ENCODE data around the gene HIVEP2.
A peak's percentile ranks its signal among the peaks of the same experiment; 100 is the strongest.

HIVEP2 gene

DNA sequence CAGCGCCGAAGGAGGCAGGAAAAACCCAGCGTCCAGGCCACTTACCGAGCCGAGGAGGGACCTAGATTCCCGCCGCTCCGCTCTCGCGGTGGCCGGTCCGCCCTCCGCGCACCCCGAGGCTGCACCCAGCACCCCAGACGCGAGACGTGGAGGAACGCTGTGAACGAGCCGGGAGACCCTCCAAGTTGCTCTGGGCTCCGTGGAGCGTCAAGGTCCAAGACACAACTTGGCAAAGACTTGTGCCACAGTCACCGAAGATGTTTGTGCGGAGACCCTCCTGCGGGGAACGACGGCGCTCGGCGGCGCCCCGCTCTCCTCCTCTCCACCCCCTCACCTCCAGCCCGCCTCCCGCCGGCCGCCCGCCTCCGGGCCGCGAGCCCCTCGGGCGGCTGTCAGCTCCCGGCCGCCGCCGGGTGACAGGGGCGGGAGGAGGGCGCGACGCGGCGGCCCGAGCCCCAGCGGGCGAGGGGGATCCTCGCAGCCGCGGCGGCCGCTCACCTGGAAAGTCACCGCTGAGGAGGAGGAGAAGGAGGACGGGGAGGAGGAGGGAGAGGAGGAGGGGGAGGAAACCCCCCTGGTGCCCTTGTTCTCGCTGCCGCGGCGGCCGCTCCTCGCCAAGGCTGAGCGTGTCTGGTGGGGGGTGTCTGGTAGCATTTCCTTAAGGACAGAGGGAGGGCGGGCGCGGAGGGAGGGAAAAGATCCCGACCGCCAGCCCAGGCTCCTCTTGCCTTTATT, 637 bp upstream of the HIVEP2 start:
- no peak for DNase-seq

DNA sequence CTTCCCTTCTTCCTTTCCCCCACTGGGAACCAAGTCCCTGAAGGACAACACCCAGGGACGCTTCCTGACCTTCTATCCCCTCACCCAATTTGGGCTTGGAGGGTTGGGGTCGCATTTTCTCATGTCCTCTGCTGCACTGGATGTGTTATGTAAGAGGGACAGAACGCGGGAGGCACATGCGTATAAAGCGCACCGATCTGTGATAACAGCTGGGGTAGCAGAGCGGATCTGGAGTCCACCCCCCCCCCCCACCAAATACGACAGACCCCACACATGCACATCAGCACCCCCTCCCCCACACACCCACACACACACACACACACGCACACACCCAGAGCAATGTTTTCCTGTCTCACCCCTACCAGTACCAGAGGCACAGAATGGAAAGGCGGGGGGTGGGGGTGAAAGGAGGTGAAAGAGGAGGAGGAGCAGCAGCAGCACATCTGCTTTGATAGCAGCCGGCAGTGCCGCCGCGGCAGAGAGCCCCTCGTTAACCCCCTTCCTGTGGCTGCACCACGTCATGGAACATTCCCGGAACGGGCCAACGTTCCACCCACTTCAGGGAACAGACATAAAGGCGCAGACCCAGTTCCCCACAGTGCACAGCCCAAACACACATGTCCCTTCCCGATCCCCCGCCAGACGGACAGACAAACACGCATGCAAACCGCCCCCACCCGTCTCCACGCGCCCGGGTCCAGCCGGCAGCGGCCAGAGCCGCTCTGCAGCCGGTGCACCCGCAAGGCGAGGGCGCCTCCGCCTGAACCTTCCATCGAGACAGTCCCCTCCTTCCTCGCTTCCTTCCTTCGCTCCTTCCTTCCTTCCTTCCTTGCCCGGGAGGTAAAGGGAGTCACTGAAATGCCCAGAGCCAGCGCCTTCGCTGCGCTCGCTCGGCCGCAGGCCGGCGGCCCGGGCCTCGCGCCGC, 590 bp downstream of the HIVEP2 start:
- peak; percentile 91 for DNase-seq

DNA sequence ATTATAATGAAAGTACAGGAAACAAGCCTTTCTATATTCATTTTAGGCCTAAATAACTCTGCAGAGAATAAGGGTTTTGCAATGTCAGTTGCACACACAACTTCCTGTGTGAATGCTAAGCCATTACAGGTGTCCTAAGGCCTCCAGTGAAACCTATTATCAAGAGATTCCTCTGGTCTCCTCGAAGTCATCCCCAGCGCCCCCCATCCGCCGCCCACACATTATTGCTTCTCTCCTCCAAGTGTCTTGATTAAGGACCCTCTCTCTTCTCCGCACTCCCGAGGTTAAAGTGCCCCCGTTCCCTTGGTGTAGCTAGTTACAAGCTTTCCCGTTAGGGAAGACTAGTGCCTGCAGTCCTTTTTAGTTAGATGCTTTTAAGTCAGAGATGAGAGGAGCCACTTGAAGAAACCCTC, 1.3 kb downstream of the HIVEP2 start:
- peak; percentile 9 for DNase-seq

DNA sequence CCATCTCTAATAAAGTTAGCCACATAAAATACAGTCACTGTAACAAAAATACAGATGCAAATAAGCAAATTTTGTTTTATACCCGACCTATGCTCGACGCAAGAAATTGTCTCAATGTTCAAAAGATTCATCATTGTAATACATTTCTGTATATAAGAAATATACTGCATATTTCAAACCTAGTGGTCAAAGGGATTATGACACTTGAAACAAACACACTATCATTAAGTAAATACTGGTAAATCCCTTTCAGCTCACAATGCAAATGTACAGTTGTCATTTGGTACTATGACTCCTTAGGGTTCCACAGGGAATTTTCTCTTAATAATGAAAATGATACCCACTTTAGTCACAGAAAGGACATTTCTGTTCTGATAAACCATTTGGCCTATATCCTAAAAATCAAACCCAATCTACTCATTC, 2.2 kb downstream of the HIVEP2 start:
- peak; percentile 32 for DNase-seq

DNA sequence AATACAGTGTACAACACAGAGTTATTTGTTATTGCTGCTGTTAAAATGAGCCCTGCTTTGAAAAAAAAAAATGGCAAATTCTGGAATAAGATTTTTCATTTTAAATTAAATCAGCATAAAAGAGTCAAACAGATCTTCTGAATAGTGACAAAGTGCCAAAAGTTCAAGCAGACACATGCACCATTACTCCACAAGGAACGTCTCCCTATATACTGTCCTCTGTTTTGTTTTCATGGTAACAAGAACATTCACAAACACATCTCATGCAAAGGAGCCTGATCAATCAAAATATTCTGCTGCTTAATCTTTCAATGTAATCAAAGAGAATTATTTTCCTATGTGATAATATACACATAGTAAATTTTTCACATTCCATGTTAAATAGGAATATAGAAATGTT, 2.7 kb downstream of the HIVEP2 start:
- DNase-seq, result no peak

DNA sequence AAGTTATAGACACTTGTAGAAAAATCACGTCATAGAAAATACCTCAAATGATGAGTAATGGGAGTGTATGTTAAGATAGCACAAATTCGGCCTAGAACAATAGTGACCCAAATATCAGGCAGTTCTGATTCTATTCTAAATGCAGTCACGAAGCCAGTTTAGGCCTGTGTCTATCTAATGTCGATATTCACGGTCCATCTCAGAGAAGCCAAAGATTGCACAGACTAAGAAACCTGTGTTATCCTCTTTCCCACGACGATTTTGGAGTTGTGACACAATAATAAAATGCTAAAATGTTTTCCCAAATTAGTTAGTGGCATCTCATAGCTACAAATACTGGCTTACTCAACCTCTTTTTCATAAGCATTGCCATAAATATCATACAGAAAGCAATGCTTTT, 4.0 kb downstream of the HIVEP2 start:
- no peak for DNase-seq

DNA sequence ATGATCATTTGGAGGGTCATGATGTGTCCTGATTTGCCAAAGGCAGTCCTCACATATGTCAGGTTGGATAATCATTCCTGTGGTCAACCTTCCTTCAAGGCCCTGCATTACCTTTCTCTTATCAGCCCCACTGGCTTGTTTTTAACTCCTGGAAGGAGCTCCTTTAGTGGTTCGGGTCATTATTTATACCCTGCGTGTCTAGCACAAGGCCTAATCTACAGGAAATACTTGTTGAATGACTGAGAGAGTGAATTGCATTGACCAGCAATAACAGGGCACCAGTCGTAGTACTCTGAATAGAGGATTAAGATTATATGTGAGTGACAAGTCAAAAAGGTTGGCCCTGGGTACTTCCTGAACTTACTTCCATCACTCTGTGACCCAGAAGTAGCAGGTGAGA, 4.5 kb downstream of the HIVEP2 start:
- DNase-seq, result peak; percentile 26

DNA sequence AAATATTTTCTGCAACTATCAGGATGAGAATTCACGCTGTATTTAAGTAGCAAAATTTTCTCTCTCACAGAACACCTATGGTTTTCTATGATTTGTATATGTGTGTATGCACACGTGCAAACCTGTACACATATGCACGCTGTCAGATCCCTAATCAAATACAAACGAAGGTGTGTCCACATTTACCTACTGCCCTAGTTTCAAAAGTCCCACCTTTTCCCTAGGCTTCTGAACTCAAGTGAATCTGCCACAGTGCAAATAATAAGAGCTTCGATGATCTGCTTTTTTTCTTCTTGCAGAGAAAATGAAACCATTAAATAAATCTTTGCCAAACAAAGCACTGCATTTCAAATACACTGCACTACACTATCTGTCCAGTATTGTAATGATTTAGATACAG, 6.5 kb downstream of the HIVEP2 start:
- no peak for DNase-seq

DNA sequence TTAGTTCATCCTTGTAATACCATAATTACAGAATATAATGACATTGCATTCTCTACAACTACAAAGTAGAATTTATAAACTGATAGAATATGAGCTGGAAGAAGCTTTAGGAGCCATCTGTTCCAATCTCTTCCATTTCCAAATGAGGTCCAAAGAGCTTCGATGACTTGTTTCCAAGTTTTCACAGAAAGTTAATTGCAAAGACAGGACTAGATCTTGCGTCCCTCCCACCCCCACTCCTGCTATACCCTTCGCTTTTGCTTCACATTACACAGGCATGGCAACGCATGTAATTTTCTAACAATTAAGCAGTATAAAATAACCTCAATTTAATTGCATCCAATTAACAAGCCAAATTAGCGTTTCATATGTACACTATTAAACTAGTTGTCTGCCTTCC, 7.0 kb downstream of the HIVEP2 start:
- DNase-seq, result no peak

DNA sequence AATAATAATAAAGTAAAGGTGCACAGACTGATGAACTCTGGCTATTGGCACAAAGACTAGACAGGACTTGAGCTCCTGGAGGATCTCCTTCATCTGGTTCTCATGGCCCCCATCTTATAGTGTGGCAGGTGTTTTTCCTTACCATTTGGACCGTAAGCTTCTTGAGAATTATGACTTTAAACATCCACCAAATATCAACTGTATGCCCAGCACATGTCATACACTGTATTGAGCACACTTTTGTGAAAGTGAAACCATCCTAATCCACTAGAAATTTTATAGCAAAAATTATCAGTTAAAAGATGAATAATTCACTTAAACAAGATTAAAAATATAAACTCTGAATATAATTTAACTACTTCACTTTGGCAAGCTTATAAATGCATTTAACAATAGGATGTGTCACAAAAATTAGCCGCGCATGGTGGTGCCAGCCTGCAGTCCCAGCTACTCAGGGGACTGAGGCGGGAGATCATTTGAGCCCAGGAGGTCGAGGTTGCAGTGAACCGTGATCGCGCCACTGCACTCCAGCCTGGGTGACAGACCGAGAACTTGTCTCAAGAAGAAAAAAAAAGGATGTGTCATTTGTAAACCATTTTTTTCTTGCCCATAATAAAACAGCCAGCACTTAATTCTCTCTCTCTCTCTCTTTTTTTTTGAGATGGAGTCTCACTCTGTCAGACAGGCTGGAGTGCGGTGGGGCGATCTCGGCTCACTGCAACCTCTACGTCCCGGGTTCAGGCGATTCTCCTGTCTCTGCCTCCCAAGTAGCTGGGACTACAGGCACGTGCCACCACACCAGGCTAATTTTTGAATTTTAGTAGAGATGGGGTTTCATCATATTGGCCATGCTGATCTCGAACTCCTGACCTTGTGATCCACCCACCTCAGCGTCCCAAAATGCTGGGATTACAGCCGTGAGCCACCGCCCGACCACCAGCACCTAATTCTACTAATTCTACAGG, 9.1 kb downstream of the HIVEP2 start:
- DNase-seq, result no peak

DNA sequence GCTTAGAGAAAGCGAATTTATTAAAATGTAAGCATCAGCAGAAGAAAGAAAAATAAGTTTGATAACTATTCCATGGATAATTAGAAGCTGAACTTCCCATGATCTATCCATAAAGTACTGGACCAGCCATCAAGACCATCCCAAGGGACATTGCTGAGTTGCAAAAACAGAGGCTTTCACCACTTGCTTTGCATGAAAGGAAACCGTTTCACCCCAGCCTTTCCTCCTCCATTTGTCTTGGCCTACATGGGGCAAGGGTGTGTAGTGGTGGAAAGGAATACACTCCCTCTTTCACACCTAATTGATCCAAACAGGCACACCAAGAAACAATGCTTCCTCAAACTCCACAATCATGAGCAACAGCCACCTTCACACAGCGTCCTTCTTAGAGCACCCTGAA, 10.4 kb downstream of the HIVEP2 start:
- no peak for DNase-seq

DNA sequence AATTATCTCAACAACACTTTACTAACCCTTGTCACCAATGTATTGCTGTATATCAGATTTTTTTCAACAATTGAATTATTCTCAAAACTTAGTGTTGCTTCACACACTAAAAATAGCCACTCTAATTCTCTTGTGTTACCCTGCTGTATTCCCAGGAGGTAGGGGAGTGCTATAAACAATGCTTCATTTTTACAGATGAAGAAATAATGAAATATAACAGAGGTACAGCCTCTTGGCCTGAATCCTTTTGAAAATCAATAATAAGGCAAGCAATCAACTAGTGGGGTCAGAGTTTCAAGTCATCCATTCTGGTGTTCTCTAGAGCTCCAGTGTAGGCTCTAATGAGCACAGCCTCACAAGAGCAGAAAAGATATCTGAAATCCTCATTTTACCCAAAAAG, 10.9 kb downstream of the HIVEP2 start:
- DNase-seq, result no peak

DNA sequence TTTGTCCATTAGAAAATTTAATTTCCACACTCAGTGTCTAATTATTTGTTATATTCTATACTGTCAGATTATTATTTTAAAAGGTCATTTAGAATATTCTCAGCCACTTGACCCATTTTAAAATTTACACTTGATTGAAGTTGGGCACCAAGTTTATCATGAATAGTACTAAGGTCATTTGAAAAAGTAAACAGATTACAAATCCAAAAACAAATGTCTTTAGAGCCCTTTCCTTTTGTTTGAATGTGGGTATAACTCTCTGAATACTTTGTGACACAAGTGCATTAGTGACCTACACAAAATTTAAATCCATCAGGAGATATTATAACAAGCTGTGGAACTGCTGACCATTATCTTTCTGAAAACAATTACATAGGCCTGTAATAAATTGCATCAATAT, 11.3 kb downstream of the HIVEP2 start:
- DNase-seq, result no peak

DNA sequence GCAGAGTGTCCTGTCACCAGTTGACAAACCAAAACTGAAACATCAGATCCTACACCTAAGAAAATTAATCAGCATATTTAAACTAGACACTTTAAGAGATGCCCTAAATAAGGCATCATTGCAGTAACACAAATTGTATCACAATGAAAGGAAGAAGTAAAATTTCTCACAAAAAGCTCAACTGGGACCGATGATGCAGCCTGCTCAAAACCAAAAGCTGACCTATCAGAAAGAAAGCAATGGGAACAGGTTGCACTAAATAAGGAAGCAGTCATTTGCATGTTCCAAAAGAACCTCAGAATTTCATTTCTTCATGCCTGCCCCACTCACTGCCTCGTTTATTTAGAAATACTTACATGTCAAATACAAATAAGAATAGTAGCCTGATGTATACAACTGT, 12.1 kb downstream of the HIVEP2 start:
- DNase-seq, result no peak

DNA sequence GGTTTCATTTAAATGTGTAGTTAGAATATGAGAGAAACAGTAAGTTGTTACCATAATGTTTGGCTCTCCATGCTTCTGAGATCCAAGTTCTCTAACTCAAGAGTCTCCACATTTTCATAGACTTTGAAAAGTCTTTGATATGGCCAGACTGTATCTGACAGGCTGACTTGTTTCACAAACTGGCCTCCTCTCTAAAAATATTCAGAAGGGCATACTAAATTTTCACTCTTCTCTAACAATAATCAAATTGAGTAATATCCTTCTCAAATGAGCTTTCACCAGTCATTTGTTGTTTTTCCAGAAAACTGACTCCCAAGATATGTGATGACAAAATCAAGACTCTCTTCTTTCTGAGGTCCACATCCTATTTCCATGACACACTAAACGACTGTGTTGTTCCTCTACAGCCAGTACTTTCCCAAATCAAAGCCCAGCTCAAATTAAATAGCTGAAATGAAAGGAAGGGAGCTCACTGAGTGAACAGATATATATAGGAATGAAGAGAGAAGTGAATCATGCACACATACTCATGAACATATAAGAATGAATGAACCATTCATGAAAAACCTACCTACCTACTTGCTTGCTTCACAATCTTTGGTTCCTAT, 15.1 kb downstream of the HIVEP2 start:
- peak; percentile 52 for DNase-seq

DNA sequence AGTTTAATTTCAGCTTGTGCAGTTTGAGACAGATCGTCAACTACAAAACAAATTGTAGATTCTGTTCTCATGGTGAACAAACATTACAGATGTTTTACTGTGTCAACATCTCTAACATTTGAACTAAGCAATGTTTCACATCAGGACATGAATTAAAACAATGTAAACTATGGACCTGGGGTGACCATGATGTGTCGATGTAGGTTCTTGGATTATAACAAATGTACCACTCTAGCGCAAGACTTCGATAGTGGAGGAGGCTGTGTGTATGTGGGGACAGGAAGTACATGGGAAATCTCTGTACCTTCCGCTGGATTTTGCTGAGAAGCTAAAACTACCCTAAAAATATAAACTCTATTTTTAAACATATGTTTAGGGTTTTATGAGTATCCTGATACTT, 17.1 kb downstream of the HIVEP2 start:
- no peak for DNase-seq

DNA sequence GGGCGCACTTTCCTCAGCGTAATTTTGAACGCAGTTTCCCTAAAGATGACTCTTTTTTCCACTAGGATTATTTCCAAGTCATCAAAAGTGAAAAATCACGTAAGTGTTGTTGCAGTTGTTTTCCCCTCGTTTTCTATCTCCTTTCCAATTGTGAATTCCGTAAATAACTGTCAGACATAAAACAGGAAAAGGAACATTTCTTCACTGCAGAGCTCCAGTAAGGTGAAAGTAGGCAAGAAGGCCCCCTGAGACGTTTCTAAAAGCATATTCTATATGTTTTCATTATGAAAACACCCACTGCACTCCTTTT, 17.8 kb downstream of the HIVEP2 start:
- no peak for DNase-seq

DNA sequence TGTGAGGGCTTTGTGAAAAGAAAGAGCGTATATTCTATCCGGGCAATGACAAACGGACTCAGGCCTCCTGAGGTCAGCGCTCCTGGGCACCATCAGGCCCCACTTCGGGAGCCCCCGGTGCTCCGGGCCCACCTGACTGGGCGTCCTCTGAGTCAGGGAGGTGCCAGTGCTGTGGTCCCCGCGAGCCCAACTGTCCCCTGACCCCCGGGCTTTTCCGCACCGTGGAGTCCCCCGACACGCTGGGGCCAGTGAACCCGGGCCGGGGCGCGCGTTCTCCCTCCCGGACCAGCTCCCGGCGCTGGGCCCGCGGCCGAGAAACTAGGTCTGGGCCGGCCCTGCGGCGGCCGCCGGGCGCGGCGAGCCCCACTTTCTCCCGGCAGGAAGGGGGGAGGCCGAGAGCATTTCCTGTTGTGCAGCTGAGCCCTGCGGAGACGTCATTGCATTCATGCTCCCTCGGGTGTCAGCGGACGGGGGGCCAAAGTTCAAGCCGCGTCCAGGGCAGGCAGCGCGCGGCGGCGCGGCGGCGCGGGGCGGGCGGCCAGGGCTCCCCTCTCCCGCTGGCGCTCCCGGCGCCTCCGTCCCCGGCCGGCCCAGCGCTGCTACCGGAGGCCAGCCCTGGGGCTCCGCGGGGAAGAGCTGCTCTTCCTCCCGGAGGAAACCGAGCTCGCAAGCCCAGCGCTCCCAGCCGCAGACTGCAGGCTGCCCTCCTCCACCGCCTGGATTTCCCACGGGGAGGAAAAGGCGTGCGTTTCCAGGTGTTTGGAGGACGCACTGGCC, 18.3 kb downstream of the HIVEP2 start:
- DNase-seq, result peak; percentile 75

DNA sequence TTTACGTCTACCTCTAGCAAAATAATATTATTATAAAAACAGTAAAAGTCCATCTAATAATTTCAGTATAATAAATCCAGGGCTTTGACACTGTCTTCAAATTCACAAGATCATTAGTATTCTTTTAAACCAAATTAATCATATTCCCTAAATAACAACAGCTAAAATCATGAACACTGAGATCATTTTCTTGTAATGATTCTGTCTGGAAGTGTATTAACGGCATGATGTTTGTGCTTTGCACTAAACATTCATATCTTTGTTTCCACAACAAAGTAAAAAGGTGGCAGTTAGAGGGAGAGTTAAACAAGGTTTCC, 18.8 kb downstream of the HIVEP2 start:
- DNase-seq, result no peak

DNA sequence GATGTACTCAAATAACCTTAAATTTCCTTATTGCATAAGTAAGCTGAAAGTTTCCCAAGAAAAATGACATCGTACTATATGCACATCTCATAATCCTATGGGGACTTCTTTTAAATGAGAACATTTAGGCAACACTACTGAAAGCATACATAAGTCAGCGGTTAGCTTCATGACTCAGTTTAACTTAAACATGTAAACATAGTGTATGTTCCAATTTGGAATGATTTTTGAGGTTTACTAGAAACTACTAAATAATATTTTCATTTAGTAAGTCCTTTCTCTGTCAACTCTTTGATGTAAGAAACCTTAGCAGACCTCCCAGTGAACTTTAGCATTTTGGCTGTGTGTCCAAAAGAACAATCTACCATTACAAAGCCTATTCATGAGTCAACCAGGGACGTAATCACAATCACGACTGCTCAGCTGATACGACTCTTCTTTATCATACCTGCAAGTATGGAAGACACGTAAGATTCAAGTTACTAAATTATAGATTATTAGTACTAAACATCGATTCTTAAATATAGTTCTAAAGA, 19.3 kb downstream of the HIVEP2 start:
- DNase-seq, result peak; percentile 50

DNA sequence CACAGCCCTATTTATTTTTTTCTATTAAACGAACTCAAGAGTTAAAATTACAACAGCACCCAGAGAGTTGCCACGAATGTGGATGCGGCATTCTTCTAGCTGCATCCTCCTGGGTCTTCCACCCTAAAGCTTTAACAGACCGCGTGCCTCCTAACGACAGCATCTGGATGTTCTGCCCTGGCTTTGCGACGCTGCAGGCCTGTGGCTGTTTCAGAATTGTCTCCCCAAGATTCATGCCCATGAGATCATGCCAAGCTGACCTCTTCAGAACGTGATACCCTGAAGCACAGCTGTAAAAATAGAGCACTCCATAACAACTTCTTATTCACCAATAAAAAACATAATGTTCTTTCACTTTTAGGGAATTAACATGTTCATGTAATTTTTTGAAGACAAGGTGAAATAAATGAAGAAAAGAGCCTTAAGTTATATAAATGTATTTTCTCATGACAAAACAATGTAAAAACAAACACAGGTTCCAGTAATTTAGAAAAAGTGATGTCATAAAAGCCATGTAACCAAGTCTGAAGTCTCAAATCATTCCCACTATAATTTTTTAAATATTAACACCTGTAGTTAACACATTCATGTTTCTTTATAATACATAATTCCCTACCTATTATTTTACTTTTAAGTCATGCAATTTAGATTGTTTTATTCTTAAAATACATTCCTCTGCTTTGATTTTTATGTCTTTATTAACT, 26.5 kb downstream of the HIVEP2 start:
- no peak for DNase-seq
